Esophagus squamous epithelium (tissue), 5 donors: ENCODE data around the gene RAB26. TPM values are rescaled to one million over a fixed set of nuclear protein-coding genes. Genes with fewer than 3 reads are reported as not detected.

Experiments used
- DNase-seq: peaks from one replicate; lab custom pipeline; 2025; lab: John Stamatoyannopoulos, UW
- H3K27ac ChIP-seq, 4 donors: fragments of 200-600 bp; sonication (generic); one replicate each; pipeline ENCODE4 v1.5.1; 2016 to 2019; ENCODE audit warnings: mild to moderate bottlenecking in 1 of 4
- H3K27me3 ChIP-seq, 4 donors: fragments of 200-600 bp; sonication (generic); 1 replicate in 3 of 4; 2 replicates in 1 of 4; pipeline versions ENCODE4 v1.5.1 to v1.6.0; 2017 to 2021; ENCODE audit warnings: antibody characterized with exemption in 1 of 4
- H3K36me3 ChIP-seq, 3 donors: fragments of 200-600 bp; sonication (generic); one replicate each; pipeline ENCODE4 v1.5.1; 2016 to 2019
- H3K4me1 ChIP-seq, 3 donors: fragments of 200-600 bp; sonication (generic); one replicate each; pipeline ENCODE4 v1.5.1; 2017 to 2019
- H3K4me3 ChIP-seq, 4 donors: fragments of 200-600 bp; sonication (generic); 1 replicate in 3 of 4; 2 replicates in 1 of 4; pipeline ENCODE4 v1.5.1; 2016 to 2019; ENCODE audit warnings: mild to moderate bottlenecking in 2 of 4, moderate library complexity in 1 of 4
- H3K9me3 ChIP-seq, 3 donors: fragments of 200-600 bp; sonication (generic); one replicate each; pipeline ENCODE4 v1.5.1; 2016 to 2019
- CTCF ChIP-seq, 6 experiments: fragments of 450-650 bp in 4 of 6; fragments of 200-600 bp in 2 of 6; sonication (generic) in 2 of 6; IDR thresholded peaks; one replicate each; pipeline ENCODE4 v1.5.1; 2016 to 2019; ENCODE audit warnings: antibody characterized with exemption in 6 of 6, mild to moderate bottlenecking in 4 of 6, moderate library complexity in 4 of 6
- POLR2A ChIP-seq, 4 donors: fragments of 450-650 bp; IDR thresholded peaks; one replicate each; pipeline ENCODE4 v1.6.1; 2017; ENCODE audit warnings: antibody characterized with exemption in 4 of 4, mild to moderate bottlenecking in 4 of 4, moderate library complexity in 3 of 4
- WGBS, 2 donors: methylation state at CpG; one replicate each; pipeline ENCODE4 v1.1.5; 2018; 5-methylcytosine and 5-hydroxymethylcytosine counted together
- intact Hi-C: fragments of 100-400 bp; cut with DNase I; formaldehyde crosslinking; loops from one replicate; pipeline ENCODE4 v1.15.0; 2022
- total RNA-seq, 4 donors: library from RNA; depleted of rRNA; stranded (reverse); fragments of >200 nt; gene quantifications; one replicate each; pipeline ENCODE4 v1.1.0, GENCODE V29; 2016
- donor health status: DM: yes; HTN: yes; CAD: no.

Gene RAB26
- total RNA-seq, 4 donors from 2014 or later = 0.26 to 4.2 (median 0.99) TPM

GRCh38 chr16:2194852-2195321 lies 46.5 kb downstream of the RAB26 start:
- no peak for DNase-seq
- intact Hi-C loops = no loop called here

DNA sequence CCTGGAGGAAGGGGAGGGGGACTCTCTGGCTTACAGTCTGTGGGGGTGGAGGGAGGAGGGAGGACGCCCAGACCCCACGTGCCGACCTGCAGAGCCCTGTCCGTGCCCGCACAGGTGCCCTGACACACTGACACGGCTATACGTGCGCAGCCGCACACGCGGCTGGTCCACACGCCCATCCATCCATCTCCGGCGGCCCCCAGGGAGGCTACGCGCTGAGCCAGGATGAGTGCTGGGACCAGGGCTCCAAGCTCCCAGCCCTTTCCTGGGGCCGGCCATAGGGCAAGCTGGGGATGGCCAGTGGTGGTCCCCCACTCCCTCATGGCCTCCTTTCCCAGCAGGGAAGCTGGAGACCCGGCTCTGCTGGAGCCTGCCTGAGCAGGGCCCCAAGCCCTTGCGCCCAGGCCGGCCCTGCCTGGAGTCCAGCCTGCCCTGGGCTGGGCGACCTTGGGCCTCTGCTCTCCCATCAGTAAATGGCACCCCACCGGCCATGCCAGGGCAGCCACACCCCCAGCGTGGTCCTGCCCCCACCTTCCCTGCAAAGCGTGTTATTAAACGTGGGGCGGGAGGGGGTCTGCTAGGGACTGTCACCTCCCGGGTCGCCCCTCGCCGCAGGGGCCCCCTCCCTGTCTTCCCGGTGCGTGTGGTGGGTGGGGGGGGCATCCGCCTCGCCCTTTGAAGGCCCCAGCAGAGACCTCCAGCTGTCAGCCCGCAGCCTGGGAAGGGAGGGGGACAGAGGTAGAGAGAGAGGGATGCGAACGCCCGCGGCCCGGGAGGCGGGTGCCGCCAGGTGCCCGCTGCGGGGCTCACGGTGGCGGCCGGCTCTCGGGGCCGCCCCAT lies 47.1 kb downstream of the RAB26 start:
- 0 to 6% methylated on average over 3 of the region's 49 CpGs for WGBS, 2 donors
- peaks cover 15 to 34% (median 20%) of the 10 kb centered on the region in 3 donors for H3K4me1 ChIP-seq
- intact Hi-C loops = no loop called here
- peaks cover 10 to 70% (median 16%) of the 10 kb centered on the region in 4 donors for H3K27me3 ChIP-seq
- TF ChIP-seq CTCF (IDR thresholded peaks at IDR 0.05) (no peak), POLR2A (IDR thresholded peaks at IDR 0.05) (no peak)
- DNase-seq = no peak
- no peak overlapping the region for H3K27ac ChIP-seq
- H3K4me3 ChIP-seq = peak overlapping the region; percentile 32 to 73 (median 45)
- H3K9me3 ChIP-seq = no peaks in the 10 kb centered on the region
- no peaks in the 10 kb centered on the region for H3K36me3 ChIP-seq

More at GRCh38 chr16:2194852-2195321, 46.5 kb downstream of the RAB26 start:
- H3K27ac ChIP-seq = no peak overlapping the region
- no peaks in the 10 kb centered on the region for H3K36me3 ChIP-seq
- H3K4me1 ChIP-seq = peaks cover 15 to 41% (median 20%) of the 10 kb centered on the region in 3 donors
- WGBS, 2 donors = 16 to 40% methylated on average over 1 to 8 of the region's 10 CpGs
- H3K4me3 ChIP-seq = peak overlapping the region in 1 of 4 donors; percentile 73
- H3K9me3 ChIP-seq = no peaks in the 10 kb centered on the region
- TF ChIP-seq POLR2A (IDR thresholded peaks at IDR 0.05) = no peak
- TF ChIP-seq CTCF (IDR thresholded peaks at IDR 0.05) = peak; percentile 41 to 65 (median 48)
- H3K27me3 ChIP-seq = peaks cover 10 to 70% (median 16%) of the 10 kb centered on the region in 4 donors

DNA sequence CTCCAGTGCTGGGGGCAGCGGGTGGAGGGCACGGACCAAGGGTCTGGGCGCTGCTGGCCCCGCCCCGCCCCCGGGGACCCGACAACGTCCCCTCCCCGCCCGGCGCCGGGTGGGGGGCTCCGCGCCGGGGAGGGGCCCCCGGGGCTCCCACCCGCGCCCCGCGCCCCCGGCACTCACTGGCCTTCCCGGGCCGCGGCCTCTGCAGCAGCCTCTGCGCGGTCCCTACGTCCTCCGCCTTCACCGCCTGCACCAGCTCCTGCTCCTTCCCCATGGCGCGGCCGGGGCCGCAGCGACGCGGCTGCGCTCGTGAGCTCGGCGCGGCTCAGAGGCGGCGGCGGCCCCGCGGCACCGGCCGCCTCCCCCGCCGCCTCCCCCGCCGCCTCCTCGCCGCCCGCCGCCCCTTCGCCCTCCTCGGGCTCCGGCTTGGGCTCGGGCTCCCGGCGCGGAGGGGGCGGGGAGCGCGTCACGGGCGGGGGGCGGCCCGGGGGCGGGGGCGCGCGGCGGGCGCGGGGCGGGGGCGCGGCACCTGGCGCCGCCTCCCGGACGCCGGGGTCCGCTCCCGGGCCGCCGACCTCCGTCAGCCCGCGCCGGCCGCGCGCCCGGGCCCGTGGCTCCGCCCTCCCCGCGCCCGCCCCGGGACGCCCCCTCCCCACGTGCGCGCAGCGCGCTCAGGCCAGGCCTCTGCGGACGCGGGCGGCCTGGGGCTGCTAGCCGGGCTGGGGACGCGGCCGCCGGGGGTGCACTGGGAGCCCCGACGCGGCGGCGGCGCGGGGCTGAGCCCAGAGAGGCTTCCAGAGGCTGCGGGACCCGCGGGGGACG lies 47.9 kb downstream of the RAB26 start, which contains the start of gene CASKIN1:
TSS of gene CASKIN1 (minus strand) at position 444 of the 819 bp plus-strand sequence. CDS start at position 271, 173 bp downstream.
- intact Hi-C loops = no loop called here
- no peak for DNase-seq
- H3K4me3 ChIP-seq = peak within 1 kb of the TSS; percentile 32 to 73 (median 45)

DNA sequence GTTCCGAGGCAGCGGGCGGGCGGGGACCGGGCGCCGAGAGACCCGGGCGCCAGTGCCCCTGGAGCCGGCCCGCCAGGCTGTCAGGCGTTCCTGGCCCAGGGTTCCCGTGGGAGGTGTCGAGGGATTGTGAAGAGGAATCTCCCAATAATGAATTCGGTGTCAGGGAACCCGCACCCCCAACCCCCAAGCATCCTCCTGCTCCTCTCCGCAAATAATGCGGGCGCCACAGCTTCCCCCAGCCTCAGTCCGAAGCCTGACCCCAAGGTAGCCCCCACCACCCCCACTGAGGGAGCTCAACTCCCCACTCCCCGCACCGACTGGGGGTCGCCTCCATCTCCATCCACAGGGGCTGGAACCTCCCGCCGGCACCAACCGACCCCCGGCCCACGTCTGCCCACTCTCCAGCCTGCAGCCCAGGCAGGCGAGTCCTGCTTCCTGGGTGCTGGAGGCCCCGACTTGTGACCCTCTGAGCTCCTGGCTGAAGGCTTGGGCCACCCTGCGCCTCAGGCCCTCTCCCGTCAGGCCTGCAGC lies 48.6 kb downstream of the RAB26 start:
- peaks cover 15 to 27% (median 20%) of the 10 kb centered on the region in 3 donors for H3K4me1 ChIP-seq
- TF ChIP-seq POLR2A (IDR thresholded peaks at IDR 0.05) = no peak
- no peak for TF ChIP-seq CTCF (IDR thresholded peaks at IDR 0.05)
- H3K27ac ChIP-seq = no peak overlapping the region
- WGBS, 2 donors = 0 to 16% methylated on average over 5 to 8 of the region's 32 CpGs
- H3K4me3 ChIP-seq = peak overlapping the region in 2 of 4 donors; percentile 55 to 73
- no peaks in the 10 kb centered on the region for H3K9me3 ChIP-seq
- intact Hi-C loops = no loop called here
- H3K36me3 ChIP-seq = no peaks in the 10 kb centered on the region
- no peak for DNase-seq
- H3K27me3 ChIP-seq = peaks cover 10 to 69% (median 16%) of the 10 kb centered on the region in 4 donors

More for the DNA sequence above, 47.9 kb downstream of the RAB26 start, which contains the start of gene CASKIN1:
- peaks cover 10 to 70% (median 16%) of the 10 kb centered on the region in 4 donors for H3K27me3 ChIP-seq
- H3K27ac ChIP-seq = no peak within 1 kb of the TSS
- peaks cover 15 to 27% (median 20%) of the 10 kb centered on the region in 3 donors for H3K4me1 ChIP-seq
- TF ChIP-seq POLR2A (IDR thresholded peaks at IDR 0.05) = no peak
- TF ChIP-seq CTCF (IDR thresholded peaks at IDR 0.05) = no peak
- H3K36me3 ChIP-seq = no peaks in the 10 kb centered on the region
- no peaks in the 10 kb centered on the region for H3K9me3 ChIP-seq
- WGBS, 2 donors = no CpG with 5 or more reads among the region's 129 CpGs
